ENCODE results near the gene CD7. TPM values are rescaled to one million over a fixed set of nuclear protein-coding genes. Genes with fewer than 3 reads are reported as not detected.

Gene CD7
- total RNA-seq, 2 experiments from 2014 or later, result not detected

DNA sequence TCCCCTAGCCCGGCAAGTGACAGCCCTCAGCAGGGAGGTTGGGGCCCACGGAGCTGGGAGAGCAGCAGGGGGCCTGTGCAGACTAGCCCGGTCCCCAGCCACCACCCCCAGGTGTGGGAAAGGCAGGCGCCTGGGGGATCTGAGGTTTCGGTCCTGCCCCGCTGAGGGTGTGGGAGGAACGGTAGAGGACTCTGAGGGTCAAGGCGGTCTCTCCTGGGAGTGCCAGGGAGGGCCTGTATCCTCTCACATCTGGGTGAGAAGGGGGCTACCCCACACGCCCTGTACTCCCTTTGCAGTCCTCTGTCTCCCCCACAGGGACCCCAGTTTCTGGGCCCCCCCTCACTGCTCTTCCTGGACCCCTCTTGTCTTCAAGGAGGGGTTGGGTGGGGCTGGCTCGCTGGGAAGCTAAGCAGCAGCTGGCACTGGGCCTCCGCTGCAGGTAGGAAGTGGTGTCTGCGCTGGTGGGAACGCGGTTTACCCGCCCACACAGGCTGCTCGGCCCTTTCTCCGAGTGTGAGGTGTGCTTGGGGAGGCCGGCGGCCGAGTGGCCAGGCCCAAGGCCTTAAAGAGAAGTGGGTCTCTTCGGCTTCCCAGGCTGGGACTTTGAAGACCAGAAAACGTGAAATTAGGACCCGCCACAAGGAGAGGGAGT lies 15.4 kb downstream of the CD7 start:
- ChIA-PET CTCF (ENCODE audit: unreplicated experiment) (no interaction called here), POLR2A (interaction anchor here (0.5 to 1.1 kb wide), 2 partner anchors 9 to 102 kb away, joined by 3 read pairs; no protein-coding TSS in a partner anchor)
- Histone ChIP-seq H3K9me3 (ENCODE audit: low read length) (no peaks in the 10 kb centered on the region), H4K20me1 (ENCODE audit: insufficient read depth, low read length) (no peaks in the 10 kb centered on the region), H3K9me2 (ENCODE audit: insufficient read depth, low read length) (no peaks in the 10 kb centered on the region), H3K79me2 (ENCODE audit: insufficient read depth, low read depth, low read length) (no peaks in the 10 kb centered on the region), H2AFZ (ENCODE audit: low read length) (no peak overlapping the region), H3K27ac (ENCODE audit: low read depth, low read length, poor library complexity, severe bottlenecking) (no peak overlapping the region), H3K4me2 (ENCODE audit: low read length) (no peak overlapping the region), H3K4me1 (ENCODE audit: insufficient read depth, low read length, poor library complexity, severe bottlenecking) (peaks cover 27% of the 10 kb centered on the region), H3K36me3 (ENCODE audit: insufficient read depth, low read length) (no peaks in the 10 kb centered on the region), H3K4me3 (ENCODE audit: low read depth, low read length, poor library complexity, severe bottlenecking) (no peak overlapping the region)
- no TSS peak for BruUV-seq (replicated peaks)
- intact Hi-C loops (cut with micrococcal nuclease; ENCODE audit: unreplicated experiment), result no loop called here
- TF ChIP-seq EZH2phosphoT487 (IDR thresholded peaks at IDR 0.05; ENCODE audit: borderline replicate concordance, low read depth, low read length), result no peak
- TF ChIP-seq, protein P1, sequence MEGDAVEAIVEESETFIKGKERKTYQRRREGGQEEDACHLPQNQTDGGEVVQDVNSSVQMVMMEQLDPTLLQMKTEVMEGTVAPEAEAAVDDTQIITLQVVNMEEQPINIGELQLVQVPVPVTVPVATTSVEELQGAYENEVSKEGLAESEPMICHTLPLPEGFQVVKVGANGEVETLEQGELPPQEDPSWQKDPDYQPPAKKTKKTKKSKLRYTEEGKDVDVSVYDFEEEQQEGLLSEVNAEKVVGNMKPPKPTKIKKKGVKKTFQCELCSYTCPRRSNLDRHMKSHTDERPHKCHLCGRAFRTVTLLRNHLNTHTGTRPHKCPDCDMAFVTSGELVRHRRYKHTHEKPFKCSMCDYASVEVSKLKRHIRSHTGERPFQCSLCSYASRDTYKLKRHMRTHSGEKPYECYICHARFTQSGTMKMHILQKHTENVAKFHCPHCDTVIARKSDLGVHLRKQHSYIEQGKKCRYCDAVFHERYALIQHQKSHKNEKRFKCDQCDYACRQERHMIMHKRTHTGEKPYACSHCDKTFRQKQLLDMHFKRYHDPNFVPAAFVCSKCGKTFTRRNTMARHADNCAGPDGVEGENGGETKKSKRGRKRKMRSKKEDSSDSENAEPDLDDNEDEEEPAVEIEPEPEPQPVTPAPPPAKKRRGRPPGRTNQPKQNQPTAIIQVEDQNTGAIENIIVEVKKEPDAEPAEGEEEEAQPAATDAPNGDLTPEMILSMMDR (conservative IDR thresholded peaks at IDR 0.05; ENCODE audit: low read length), result no peak
- DNase-seq (ENCODE audit: low spot score), result no peak

DNA sequence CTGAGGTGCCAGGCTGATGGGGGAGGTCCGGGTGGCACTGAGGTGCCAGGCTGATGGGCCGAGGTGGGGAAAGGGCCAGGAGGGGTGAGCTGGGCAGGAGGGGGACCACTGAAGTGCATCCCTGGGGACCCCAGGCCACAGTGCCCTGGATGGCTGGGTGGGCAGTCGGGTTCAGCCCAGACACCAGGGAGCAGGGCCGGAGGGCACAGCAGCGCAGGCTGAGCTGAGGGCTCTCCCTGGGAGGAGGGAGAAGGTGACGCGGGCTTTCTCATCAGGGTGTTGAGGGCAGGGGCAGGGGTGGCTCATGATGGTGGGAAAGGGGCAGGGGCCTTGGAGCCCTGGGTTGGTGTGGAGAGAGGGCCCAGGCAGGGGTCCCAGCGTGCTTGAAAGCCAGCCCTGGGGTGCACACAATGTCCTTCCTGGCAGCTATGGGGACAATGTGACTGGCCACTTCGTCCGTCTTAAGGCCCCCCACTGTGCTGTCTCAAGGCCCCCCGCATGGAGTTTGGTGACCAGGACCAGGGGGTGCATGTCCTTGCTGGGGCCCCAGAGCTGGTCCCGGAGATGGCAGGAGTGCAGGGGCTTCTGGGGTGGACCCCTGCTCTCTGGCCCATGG lies 16.0 kb downstream of the CD7 start:
- Histone ChIP-seq H3K79me2 (ENCODE audit: insufficient read depth, low read depth, low read length) (no peaks in the 10 kb centered on the region), H3K4me2 (ENCODE audit: low read length) (peak overlapping the region; percentile 24; the same call in 1 of the 2 replicates), H3K4me3 (ENCODE audit: low read depth, low read length, poor library complexity, severe bottlenecking) (no peak overlapping the region), H4K20me1 (ENCODE audit: insufficient read depth, low read length) (no peaks in the 10 kb centered on the region), H2AFZ (ENCODE audit: low read length) (no peak overlapping the region), H3K9me2 (ENCODE audit: insufficient read depth, low read length) (no peaks in the 10 kb centered on the region), H3K4me1 (ENCODE audit: insufficient read depth, low read length, poor library complexity, severe bottlenecking) (peaks cover 34% of the 10 kb centered on the region), H3K36me3 (ENCODE audit: insufficient read depth, low read length) (no peaks in the 10 kb centered on the region), H3K27ac (ENCODE audit: low read depth, low read length, poor library complexity, severe bottlenecking) (no peak overlapping the region), H3K9me3 (ENCODE audit: low read length) (no peaks in the 10 kb centered on the region)
- DNase-seq (ENCODE audit: low spot score), result no peak
- ChIA-PET POLR2A (interaction anchor here (0.5 to 1.1 kb wide), 3 partner anchors 9 to 101 kb away, joined by 3 read pairs; no protein-coding TSS in a partner anchor), CTCF (ENCODE audit: unreplicated experiment) (no interaction called here)
- no TSS peak for BruUV-seq (replicated peaks)
- intact Hi-C loops (cut with micrococcal nuclease; ENCODE audit: unreplicated experiment), result no loop called here
- TF ChIP-seq, protein P1 (conservative IDR thresholded peaks at IDR 0.05; ENCODE audit: low read length), result no peak
- TF ChIP-seq EZH2phosphoT487 (IDR thresholded peaks at IDR 0.05; ENCODE audit: borderline replicate concordance, low read depth, low read length), result no peak

Data from OCI-LY7 (cell line).